ENCODE measurements around the gene SNX9.
A peak's percentile ranks its signal among the peaks of the same experiment; 100 is the strongest.
"Not testable (repeated sequence)": the region's sequence is repeated elsewhere in the genome, so short reads cannot be mapped to it uniquely, and the experiment has no call there.

SNX9 gene

GRCh38 chr6:157832250-157832967 is 9.4 kb downstream of the SNX9 start:
- DNase-seq = no peak

- no peak for DNase-seq
Measured at GRCh38 chr6:157834549-157834948, 11.5 kb downstream of the SNX9 start.

DNA sequence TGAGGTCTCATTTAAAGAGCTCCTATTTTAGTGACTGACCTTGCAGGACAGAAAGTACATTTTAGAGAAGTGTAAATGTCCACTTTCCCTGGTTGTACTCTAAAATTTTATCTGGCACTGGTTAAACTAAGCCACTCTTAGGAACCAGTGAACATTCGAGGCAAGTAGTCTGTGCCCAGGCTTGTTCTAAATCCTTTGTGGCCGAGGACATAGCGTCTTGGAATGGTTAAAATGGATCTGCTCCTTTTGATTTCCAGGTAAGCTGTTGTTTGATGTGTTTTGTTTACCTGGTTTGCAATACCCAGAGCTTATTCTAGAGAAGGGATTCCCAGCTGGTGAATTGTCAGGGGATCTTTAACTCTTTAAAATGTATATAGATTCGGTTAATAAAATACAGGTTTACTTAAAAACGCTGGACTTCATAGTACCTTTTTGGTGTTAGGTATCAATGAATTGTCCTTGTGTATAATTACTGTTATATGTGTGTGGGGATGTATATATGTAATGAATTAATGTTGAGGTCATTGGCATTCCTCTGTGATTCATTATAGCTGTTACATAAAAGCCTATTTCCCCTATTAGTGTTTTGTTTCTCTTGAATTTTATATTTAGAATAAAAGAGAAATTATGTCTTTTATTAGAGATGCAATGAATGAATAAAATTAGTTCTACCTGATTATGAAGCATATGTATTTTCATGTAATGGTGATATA is 15.8 kb downstream of the SNX9 start:
- DNase-seq = no peak

DNA sequence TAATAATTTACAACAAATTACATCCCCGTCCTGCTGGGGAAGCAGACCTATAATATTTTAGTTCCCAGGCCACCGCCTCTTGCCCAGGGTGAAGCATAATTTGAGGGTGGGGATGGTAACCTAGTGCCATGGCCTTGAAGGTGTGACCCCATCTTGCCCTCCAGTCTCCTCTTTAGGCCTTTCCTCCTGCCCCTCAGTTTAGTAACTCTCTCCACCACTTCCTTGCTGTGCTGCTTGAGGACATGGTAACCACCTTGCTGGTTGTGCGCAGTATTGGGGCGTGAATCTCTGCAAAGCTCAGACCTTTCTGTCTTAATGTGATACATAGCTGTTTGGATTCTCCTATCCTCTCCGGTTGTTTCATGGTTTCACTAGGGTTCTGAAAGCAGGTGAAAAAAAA is 16.6 kb downstream of the SNX9 start:
- DNase-seq = no peak

GRCh38 chr6:157840261-157840660 is 17.2 kb downstream of the SNX9 start:
- DNase-seq = no peak

DNA sequence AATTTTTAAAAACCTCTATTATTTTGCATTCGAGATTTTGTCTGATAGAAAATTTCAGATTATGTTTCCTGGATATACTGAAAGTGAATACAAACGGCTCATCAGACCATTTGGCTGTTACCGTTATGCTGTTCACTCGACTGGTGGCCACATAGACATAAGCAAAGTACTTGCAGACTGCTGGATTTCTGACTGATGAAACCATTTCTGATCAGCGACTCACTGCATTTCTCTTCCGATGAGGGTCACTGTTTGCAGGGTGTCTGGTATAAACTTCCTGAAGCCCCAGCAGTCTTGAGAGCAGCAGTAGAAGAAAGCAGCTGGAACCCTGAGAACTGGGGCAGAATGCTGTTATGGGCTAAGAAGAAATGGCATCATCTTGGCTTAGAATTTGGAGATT is 17.7 kb downstream of the SNX9 start:
- DNase-seq = no peak

GRCh38 chr6:157841211-157841840 is 18.3 kb downstream of the SNX9 start:
- no peak for DNase-seq

- no peak for DNase-seq
Measured at GRCh38 chr6:157842212-157842611, 19.2 kb downstream of the SNX9 start.

- DNase-seq = not testable (repeated sequence)
Measured at GRCh38 chr6:157844196-157844595, 21.1 kb downstream of the SNX9 start.

GRCh38 chr6:157845493-157846259 is 22.6 kb downstream of the SNX9 start:
- no peak for DNase-seq

DNA sequence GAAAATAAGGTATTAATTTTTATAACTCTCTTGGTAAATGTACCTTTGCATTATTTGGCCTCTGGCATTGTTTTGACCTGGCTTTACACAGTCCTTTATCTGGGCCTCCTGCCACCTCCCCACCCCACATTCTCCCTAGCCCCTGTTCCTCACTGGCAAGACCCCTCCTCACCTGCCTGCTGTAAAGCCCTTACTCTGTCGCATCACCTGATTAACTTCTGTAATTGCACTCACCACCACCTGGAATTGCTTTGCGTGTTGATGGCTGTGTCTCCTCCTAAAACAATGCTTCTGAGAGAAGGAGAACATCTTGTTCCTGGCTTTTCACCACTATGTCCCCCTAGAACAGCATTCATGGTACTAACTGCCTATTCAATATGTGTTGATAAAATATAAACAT is 24.8 kb downstream of the SNX9 start:
- no peak for DNase-seq

DNA sequence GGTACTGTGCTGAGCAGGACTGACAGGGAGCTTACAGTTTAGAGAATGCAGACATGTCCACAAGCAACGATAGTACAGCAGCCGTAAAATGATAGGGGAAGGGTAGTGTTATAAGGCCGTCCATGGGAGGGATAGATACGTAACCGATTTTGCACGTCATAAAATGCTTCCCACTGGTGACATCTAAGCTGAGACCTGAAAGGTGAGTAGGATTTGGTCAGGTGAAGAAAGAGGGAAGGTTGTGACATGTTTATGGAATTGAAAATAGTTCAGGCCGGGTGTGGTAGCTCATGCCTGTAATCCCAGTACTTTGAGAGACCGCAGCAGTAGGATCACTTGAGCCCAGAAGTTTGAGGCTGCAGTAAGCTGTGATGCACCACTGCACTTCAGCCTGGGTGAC is 25.6 kb downstream of the SNX9 start:
- no peak for DNase-seq

DNA sequence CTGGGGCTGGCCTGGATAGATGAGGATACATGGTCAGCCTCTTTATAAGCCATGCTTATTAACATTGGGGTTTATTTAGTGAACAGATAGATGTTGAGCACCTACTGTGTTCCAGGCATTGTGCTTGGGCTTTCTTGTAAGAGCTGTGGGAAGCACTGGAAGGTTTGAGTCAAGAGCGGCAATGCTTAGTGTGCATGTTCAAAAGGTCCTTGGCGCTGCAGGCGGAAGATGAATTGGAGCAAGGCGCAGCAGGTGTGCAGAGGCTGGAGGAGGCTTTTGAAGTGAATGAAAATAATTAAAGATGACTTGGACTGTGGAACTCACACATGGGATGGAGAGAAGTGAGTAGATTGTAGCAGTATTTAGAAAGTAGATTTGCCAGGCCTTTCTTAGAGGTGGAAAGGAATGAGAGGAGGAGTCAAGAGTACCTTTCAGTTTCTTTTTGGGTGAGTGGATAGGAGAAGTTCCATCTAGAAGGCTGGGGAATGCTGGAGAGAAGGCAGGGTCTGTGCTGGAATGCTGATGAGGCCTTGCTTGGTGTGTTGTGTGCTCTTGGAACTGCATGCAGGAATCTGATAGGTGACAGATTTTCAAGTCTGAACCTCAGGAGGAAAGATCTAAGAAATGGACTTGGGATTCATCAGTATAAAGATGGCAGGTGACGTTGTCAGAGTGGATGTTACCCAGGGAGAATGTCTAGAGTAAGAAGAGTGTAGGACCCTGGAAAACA is 26.4 kb downstream of the SNX9 start:
- DNase-seq = peak; percentile 56

DNA sequence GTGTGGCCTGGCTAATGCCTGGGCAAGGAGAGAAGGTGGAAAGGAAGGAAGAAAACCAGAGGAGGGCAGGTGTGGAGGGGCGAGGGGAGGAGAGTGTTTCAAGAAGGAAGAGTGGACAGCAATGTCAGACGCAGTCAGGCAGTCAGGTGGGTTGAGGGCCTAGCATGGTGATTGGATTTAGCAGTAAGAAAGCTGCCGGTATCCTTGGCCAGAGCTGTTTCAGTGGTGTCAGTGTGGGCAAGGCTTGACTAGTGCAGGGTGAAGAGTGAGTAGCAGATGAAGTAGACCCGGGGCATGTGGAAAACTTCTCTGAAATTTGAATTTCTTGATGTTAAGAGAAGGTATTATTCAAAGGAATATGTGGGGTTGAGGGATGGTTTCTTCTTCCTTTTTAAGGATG is 27.0 kb downstream of the SNX9 start:
- no peak for DNase-seq

- DNase-seq = no peak
Measured at GRCh38 chr6:157853018-157853805, 30.2 kb downstream of the SNX9 start.

- DNase-seq = no peak
Measured at GRCh38 chr6:157853902-157854502, 31.0 kb downstream of the SNX9 start.

DNA sequence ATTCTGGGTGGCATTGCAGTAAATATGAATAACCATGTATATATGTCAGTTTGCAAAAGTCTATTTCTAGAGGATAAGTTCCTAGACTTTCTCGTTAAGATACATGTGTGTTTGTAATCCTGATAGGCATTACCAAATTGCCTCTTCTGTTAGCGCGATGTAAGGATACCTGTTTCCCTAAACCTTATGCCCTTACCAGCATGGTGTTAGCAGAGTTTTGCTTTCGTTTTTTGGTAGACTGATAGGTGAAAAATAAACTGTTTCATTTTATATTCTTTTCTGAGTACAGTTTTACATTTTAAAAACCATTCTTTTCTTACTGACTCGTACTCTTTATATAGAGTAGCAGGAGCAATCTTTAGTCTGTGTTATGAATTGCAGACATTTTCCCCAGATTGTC is 32.3 kb downstream of the SNX9 start:
- DNase-seq = no peak

GRCh38 chr6:157855804-157856203 is 32.8 kb downstream of the SNX9 start:
- not testable (repeated sequence) for DNase-seq

DNA sequence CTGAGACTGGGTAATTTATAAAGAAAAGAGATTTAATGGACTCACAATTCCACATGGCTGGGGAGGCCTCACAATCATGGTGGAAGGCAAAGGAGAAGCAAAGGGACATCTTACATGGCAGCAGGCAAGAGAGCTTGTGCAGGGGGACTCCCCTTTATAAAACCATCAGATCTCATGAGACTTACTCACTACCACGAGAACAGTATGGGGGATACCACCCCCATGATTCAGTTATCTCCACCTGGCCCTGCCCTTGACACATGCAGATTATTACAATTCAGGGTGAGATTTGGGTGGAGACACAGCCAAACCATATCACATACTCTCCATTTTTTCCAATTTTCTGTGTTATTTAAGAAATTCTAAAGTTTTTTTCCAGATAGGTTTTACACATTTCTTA is 35.6 kb downstream of the SNX9 start:
- not testable (repeated sequence) for DNase-seq

DNA sequence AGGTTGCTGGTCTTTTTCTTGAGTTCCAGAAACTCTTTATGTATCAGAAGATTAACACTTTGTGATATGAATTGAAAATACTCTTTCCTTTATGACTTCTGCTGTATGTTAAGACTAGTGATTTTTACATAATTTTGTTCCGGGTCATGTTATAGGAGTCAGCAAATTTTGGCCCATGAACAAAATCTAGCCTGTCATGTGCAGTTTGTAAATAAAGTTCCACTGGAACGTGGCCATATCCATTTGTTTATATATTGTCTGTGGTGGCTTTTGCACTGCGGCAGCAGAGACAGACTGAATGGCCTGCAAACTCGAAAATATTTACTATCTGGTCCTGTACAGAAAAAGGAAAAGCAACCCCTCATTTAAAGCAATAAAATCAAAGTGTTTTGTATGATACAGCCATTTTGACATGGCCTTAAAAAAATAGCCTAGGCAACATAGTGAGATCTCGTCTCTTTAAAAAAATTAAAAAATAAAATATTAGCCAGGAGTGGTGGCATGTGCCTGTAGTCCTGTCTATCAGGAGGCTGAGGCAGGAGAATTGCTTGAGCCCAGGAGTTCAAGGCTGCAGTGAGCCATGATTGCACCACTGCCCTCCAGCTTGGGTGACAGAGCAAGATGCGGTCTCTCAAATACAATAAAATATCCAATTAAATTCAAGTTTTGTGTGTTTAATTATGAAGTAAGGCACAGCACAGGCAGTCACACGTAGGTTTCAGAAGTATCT is 36.9 kb downstream of the SNX9 start:
- no peak for DNase-seq

- DNase-seq = no peak
Measured at GRCh38 chr6:157860505-157860991, 37.5 kb downstream of the SNX9 start.
